Mucosa of stomach (tissue), 1 donor: ENCODE measurements around the gene HES4.
A peak's percentile ranks its signal among the peaks of the same experiment; 100 is the strongest.
"Not testable (repeated sequence)": the region's sequence is repeated elsewhere in the genome, so short reads cannot be mapped to it uniquely, and the experiment has no call there.

Experiments
- H3K27me3 ChIP-seq: one replicate; pipeline ENCODE4 v1.7.0; 2013; ENCODE audit warnings: mild to moderate bottlenecking, low read length; ENCODE audit not compliant: control insufficient read depth, insufficient read depth
- H3K36me3 ChIP-seq: one replicate; pipeline ENCODE4 v1.7.0; 2013; ENCODE audit warnings: low read length; ENCODE audit not compliant: control insufficient read depth, insufficient read depth
- H3K4me1 ChIP-seq: one replicate; pipeline ENCODE4 v1.7.0; 2013; ENCODE audit warnings: mild to moderate bottlenecking, low read length; ENCODE audit not compliant: control insufficient read depth, insufficient read depth
- H3K4me3 ChIP-seq: one replicate; pipeline ENCODE4 v1.7.0; 2013; ENCODE audit warnings: low read length
- H3K9ac ChIP-seq: one replicate; pipeline ENCODE4 v1.7.0; 2013; ENCODE audit warnings: mild to moderate bottlenecking, low read length, moderate library complexity
- H3K9me3 ChIP-seq: one replicate; pipeline ENCODE4 v1.7.0; 2013; ENCODE audit warnings: mild to moderate bottlenecking, low read length, moderate library complexity; ENCODE audit not compliant: control insufficient read depth
- donor health status: Pancreatic carcinoma.

The HES4 gene

DNA sequence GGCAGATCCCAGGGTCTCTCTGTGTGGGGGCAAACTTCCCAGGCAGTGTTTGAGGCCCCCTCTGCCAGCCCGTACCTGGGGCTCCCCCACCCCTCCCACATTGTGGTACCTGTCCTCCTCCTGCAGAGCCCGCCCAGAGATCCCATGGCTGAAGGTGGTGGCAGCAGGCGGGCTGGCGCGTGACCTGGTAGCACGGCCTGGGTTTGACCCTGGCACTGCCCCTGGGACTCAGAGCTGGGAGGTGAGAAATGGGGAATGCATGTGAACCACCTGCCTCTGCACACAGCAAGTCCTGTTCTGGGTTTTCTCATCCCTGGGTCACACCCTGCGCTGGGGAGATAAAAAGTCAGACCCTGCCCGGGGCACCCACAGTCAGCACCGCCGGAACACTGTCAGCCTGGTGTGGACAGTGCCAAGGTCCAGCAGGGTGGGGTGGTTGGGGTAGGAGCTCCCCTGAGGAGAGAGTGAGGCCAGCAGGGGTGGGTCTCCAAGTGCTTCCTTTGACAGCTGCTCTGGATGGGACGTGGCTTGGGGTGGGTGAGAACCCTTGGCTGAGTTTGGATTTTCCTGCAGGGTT lies 31.9 kb upstream of the HES4 start:
- H3K4me3 ChIP-seq: no peak overlapping the region
- H3K9me3 ChIP-seq: no peaks in the 10 kb centered on the region
- H3K27me3 ChIP-seq: peaks cover 27% of the 10 kb centered on the region
- H3K9ac ChIP-seq: no peak overlapping the region
- H3K36me3 ChIP-seq: no peaks in the 10 kb centered on the region
- peaks cover 11% of the 10 kb centered on the region for H3K4me1 ChIP-seq

- Histone ChIP-seq H3K4me1 (peaks cover 11% of the 10 kb centered on the region), H3K27me3 (peaks cover 21% of the 10 kb centered on the region)
- H3K9me3 ChIP-seq, H3K36me3 ChIP-seq, H3K9ac ChIP-seq, H3K4me3 ChIP-seq: not testable (repeated sequence)
Observed at GRCh38 chr1:1030867-1031658, 31.2 kb upstream of the HES4 start.

DNA sequence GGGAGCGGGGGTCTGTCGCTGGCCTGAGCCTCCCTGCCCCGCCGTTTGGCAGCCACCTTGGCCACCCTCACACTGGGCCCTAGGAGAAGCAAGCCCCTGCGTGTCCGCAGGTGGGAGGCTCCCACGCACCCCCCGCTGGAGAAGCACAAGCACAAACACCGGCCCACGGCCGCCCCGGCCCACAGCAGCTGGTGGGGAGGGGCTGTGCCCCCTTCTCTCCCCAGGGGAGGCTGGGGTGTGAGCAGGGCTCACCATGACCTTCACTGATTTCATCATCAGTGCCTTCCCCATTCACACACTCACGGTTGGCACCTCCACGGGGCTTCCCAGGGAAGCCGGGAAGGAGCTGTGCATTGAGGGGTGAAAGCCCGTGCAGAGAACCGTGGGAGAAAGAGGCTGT lies 27.9 kb upstream of the HES4 start:
- H3K9me3 ChIP-seq: no peaks in the 10 kb centered on the region
- peaks cover 11% of the 10 kb centered on the region for H3K27me3 ChIP-seq
- H3K9ac ChIP-seq: no peak overlapping the region
- H3K4me1 ChIP-seq: peaks cover 31% of the 10 kb centered on the region
- no peaks in the 10 kb centered on the region for H3K36me3 ChIP-seq
- H3K4me3 ChIP-seq: no peak overlapping the region

DNA sequence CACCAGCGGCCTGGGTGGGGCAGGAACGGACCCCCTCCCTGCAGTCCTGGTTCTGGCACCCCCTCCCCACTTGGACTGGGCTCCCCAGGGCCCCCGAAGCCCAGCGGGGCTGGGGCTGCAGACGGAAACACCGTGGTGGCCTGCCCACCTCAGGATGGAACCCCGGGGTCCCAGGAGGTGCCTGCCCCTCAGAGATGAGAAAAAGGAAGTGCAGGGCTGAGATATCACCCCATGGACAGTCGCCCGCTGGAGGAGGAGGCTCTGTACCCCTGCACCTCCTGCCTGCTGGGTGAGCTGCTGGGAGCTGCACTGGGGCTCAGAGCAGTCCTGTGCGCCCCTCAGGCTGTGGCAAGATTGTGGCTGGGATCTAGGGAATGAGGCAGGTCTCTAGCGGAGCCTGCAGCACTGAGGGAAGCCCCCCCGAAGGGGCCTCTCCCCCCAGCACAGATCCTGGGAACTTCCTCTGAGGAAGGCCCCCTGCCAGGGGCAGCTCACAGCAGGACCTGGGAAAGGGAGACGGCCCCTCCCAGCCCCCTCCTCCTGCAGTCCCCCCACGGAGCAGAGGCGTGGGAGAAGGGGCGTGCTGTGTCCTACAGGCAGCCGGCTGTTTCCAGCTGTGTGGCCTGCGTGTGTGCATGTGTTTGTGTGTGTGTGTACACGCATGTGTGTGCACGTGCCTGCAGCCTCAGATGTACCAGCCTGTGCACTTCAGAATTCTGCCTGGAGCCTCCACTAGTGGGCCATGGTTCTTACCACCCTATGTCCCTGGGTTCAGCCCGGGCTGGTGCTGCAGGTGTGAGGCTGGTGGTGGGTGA lies 26.9 kb upstream of the HES4 start:
- Histone ChIP-seq H3K27me3 (peaks cover 1% of the 10 kb centered on the region), H3K4me1 (peaks cover 21% of the 10 kb centered on the region), H3K36me3 (no peaks in the 10 kb centered on the region)

GRCh38 chr1:1025730-1026129 lies 25.8 kb upstream of the HES4 start:
- Histone ChIP-seq H3K9me3 (no peaks in the 10 kb centered on the region), H3K9ac (no peak overlapping the region), H3K4me3 (no peak overlapping the region), H3K27me3 (no peaks in the 10 kb centered on the region), H3K36me3 (no peaks in the 10 kb centered on the region), H3K4me1 (peaks cover 28% of the 10 kb centered on the region)

More for the DNA sequence above, 26.9 kb upstream of the HES4 start:
- no peaks in the 10 kb centered on the region for H3K9me3 ChIP-seq
- no peak overlapping the region for H3K4me3 ChIP-seq
- H3K9ac ChIP-seq: no peak overlapping the region

GRCh38 chr1:1024771-1025699 lies 25.1 kb upstream of the HES4 start:
- Histone ChIP-seq H3K27me3 (no peaks in the 10 kb centered on the region), H3K4me1 (peaks cover 28% of the 10 kb centered on the region), H3K4me3 (no peak overlapping the region), H3K9me3 (no peaks in the 10 kb centered on the region), H3K36me3 (no peaks in the 10 kb centered on the region), H3K9ac (peak overlapping the region; percentile 39)

DNA sequence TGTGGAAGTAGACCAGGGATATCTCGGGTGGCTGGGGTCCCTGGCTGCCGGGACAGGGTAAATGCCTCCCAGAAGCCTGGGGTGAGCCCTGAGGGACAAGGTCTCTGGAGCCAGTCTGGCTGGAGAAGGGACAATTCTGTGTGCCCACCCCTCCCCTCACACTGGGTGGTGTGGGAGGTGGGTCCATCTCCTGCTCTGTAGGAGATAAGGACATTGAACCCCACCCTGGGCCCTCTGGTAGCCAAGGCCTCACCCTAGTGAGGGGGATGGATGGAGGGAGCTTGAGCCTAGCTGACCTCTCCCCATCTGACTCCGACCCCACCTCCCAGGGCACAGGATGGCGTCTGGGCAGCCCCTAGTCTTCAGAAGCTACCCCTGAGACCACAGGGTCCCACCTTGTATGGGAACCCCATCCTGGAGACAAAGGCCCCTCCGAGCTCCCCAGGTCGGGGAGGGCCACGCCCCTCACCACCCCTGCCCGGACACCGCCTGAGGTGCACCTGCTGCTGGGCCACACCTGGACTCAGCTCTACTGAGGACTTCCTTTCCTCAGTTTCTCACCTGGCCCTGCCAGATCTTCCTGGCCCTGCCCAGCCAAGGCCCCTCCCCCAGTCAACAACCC lies 24.4 kb upstream of the HES4 start:
- no peak overlapping the region for H3K4me3 ChIP-seq
- H3K4me1 ChIP-seq: peaks cover 28% of the 10 kb centered on the region
- no peaks in the 10 kb centered on the region for H3K27me3 ChIP-seq
- H3K36me3 ChIP-seq: no peaks in the 10 kb centered on the region
- no peak overlapping the region for H3K9ac ChIP-seq
- no peaks in the 10 kb centered on the region for H3K9me3 ChIP-seq

DNA sequence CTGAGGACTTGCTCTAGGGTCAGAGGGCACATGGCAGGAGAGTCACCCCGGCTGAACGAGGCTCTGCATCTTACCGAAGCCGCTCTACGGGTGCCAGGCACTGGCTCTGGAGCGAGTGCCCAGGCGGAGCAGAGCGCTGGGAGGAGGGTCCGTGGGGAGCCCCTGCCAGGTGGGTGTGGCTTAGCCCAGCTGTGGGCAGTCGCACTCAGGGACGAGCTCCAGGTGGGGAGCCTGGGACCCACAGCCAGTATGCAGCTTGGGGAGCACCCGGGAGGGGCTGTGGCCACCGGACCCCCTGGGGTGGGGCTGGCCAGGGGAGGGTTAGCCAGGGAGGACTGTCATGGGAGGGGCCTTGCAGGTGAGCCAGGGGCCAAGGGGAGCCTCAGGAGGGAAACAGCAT lies 23.8 kb upstream of the HES4 start:
- no peaks in the 10 kb centered on the region for H3K27me3 ChIP-seq
- H3K4me3 ChIP-seq: no peak overlapping the region
- H3K9ac ChIP-seq: no peak overlapping the region
- no peaks in the 10 kb centered on the region for H3K36me3 ChIP-seq
- peaks cover 31% of the 10 kb centered on the region for H3K4me1 ChIP-seq
- H3K9me3 ChIP-seq: no peaks in the 10 kb centered on the region

DNA sequence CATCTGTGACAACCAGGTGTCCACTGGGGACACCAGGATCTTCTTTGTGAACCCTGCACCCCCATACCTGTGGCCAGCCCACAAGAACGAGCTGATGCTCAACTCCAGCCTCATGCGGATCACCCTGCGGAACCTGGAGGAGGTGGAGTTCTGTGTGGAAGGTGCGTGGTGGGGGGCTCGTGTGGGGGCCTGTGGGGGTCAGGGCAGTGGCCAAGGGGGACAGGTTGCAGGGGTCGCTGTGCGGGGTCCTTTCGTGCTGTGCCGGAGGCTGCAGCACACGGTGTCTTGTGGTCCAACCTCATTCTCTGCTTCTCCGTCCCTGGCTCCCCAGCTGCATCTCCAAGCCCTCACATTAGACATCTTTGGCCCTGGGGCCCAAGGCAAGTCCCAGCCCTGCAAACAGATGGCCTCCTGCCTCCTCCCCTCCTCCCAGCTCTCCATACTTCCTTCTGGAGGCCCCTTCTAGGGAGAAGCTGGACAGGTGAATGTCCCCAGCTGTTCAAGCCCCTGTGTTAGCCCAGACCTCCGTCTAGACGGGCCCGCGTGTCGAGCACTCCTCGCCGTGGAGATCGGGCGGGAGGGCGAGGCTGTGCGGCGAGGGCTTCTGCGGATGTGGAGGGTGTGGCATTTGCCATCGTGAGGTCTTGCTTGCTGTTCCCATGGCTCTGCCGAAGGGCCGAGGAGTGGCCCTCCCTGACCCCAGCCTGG lies 22.6 kb upstream of the HES4 start:
- Histone ChIP-seq H3K9me3 (no peaks in the 10 kb centered on the region), H3K4me3 (no peak overlapping the region), H3K27me3 (no peaks in the 10 kb centered on the region), H3K9ac (no peak overlapping the region), H3K36me3 (no peaks in the 10 kb centered on the region), H3K4me1 (peaks cover 31% of the 10 kb centered on the region)

DNA sequence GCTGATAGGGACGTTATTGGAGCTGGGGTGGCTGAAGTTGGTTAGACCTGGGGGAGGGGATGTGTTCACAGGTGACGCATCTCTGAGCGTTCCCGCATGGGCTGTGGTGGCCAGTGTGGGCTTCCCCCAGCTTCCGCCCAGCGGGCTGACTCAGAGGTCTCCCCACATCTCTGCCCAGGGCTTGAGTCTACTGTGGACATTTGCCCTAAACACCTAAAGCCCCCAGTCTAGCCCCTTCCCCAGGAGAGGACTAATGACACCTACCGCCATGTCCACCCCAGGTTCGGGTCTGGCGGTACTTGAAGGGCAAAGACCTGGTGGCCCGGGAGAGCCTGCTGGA lies 22.0 kb upstream of the HES4 start:
- Histone ChIP-seq H3K4me1 (peaks cover 31% of the 10 kb centered on the region), H3K9me3 (no peaks in the 10 kb centered on the region), H3K27me3 (no peaks in the 10 kb centered on the region), H3K36me3 (no peaks in the 10 kb centered on the region), H3K9ac (no peak overlapping the region), H3K4me3 (no peak overlapping the region)
